Fibroblast of pulmonary artery (primary cell): ENCODE measurements around the gene NAE1.

Experiments used
- DNase-seq: peaks from one replicate; pipeline ENCODE4 v3.0.0-alpha.2; 2010; ENCODE audit warnings: low read depth
- H3K4me3 ChIP-seq: replicated peaks from 2 replicates; pipeline ENCODE4 v1.5.1; 2011; ENCODE audit warnings: low read depth, mild to moderate bottlenecking, control low read depth, low read length, moderate library complexity
- CTCF ChIP-seq: IDR thresholded peaks from 2 replicates; pipeline ENCODE4 v1.5.1; 2011; ENCODE audit warnings: mild to moderate bottlenecking, control low read depth, low read length, inconsistent platforms; ENCODE audit errors: missing control alignments

NAE1 gene

DNA sequence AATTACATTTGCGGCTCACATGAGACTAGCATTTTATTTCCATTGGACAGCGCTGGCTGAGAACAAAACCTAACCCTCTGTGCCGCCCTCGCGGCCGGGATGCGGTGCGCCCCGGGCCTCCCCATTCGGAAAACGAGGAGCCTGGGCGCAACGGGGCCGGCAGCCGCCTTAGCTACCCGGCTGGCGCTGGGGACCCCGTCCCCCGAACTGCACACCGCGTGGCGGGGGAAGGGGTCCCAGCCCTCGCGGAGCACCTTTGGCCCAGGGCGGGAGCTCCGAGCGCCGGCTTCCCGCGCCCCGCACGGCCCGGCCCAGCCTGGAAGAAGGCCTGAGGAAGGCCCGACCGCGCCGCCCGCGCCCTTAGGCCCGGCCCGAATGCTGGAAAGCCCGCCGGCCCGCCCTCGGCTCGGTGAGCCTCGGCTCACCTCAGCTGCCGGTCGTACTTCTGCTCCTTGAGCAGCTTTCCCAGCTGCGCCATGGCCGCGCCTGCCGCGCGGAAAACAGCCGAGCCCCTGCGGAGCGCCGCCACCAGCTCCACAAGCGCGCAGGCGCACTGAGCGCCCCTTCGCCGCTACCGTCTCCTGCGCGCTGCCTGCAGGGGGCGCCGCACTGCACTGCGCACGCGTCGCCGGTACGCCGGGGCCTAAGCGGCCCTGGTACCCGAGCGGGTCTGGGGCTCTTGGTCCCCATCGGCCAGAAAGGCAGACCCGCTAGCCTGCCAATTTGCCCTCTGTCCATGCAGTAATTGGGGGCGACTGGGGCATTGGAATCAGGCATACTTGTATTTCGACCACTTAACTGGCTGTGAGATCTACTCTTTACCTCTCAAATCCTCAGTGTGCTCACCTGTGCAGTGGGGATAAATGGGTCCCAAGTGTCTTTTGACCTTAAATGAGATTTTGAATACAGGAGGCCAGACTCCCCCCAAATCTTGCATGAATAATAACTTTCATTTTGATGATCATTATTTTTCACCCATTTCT lies at the start of gene NAE1:
NAE1 (minus strand) TSS at position 555 of the 983 bp plus-strand sequence; CDS start at position 478, 77 bp downstream.
- DNase-seq: peak; percentile 89
- peak; percentile 58 for TF ChIP-seq CTCF
- peak within 1 kb of the TSS; percentile 71 for H3K4me3 ChIP-seq

DNA sequence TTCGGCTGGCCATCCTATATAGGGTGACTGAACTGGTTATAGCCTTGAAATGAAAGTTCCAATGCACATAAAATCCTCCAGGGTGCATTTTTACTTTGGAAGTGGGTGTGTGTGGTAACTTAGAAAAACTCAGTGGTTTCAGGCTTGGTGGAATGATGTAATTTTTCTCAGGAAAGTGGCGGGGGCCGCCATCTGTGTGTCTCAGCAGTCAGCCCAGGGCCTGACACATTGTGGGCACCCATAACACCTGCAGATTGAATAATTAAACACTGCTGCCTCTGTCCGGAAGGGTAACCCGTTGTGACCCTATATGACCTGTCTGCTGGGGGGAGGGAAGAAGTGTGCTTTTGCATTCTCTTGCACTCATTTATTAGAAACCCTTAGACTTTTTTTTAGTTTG lies 47.3 kb upstream of the NAE1 start:
- H3K4me3 ChIP-seq: no peak overlapping the region
- DNase-seq: no peak
- no peak for TF ChIP-seq CTCF

DNA sequence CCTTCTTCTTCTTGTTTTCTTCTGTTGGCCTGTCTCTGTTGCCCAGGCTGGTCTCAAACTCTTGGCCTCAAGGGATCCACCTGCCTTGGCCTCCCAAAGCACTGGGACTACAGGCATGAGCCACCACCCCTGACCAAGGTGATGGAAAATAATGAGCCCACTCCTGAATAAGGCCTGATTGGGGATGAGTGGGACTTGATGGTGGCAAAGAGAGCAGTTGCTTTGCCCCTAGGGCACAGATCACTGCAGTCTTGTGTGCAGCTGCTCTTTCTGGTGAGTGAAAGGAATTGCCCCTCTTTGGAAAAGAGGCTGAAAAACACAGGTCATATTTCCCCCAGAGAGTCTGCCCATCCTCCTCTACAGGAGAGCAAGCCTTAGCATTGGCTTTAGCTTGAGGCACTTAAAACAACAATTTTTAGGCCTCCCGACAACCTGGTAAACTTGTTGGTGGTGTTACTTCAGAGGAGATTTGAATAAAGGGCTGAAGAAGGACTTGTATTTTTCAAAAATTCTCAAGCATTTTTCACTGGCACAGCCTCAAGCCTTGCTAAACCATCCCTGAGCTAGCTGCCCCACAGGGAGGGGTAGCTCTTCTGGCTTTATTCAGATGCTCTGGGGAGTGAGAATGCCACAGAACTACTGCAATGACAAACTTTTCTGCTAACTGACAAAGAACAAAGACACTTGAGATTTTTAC lies 43.5 kb upstream of the NAE1 start:
- no peak for TF ChIP-seq CTCF
- DNase-seq: peak; percentile 59
- no peak overlapping the region for H3K4me3 ChIP-seq

DNA sequence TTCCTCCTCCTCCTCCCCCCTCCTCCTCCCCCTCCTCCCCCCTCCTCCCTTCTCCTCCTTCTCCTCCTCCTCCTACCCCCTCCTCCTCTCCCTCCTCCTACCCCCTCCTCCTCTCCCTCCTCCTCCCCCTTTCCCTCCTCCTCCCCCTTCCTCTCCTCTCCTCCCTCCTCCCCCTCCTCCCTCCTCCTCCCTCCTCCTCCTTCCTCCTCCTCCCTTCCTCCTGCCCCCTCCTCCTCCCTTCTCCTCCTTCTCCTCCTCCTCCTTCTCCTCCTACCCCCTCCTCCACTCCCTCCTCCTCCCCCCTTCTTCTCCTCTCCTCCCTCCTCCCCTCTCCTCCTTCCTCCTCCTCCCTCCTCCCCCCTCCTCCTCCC lies 42.9 kb upstream of the NAE1 start:
- no peak overlapping the region for H3K4me3 ChIP-seq
- no peak for TF ChIP-seq CTCF
- DNase-seq: no peak

- peak; percentile 98 for DNase-seq
- peak overlapping the region; percentile 31 for H3K4me3 ChIP-seq
- TF ChIP-seq CTCF: peak; percentile 84
Observed at GRCh38 chr16:66872943-66873684, 42.3 kb upstream of the NAE1 start.

GRCh38 chr16:66872559-66872942 lies 41.8 kb upstream of the NAE1 start:
- H3K4me3 ChIP-seq: peak overlapping the region; percentile 31
- TF ChIP-seq CTCF: no peak
- no peak for DNase-seq
